SK-N-SH (cell line): ENCODE measurements around the gene DYNLT1. TPM values are rescaled to one million over a fixed set of nuclear protein-coding genes. Genes with fewer than 3 reads are reported as not detected.

Experiments
- CTCF ChIA-PET: fragments of 300-600, 350-600 bp; formaldehyde crosslinking; extraction: SDS; loops from one replicate; lab custom pipeline; 2021; lab: Yijun Ruan, JAX
- POLR2A ChIA-PET: fragments of 350-600 bp; sonication (Branson Sonifier 250); formaldehyde crosslinking; extraction: SDS; loops from one replicate; lab custom pipeline; 2020; ENCODE audit warnings: antibody characterized with exemption, inconsistent platforms; lab: Yijun Ruan, JAX
- DNase-seq: peaks from one replicate; pipeline ENCODE4 v3.0.0; 2012
- H2AFZ ChIP-seq: fragments of 200-600 bp; sonication (generic); 2 replicates; pipeline ENCODE4 v1.8.1; 2016; ENCODE audit warnings: antibody characterized with exemption, mild to moderate bottlenecking, low read depth
- H3F3A ChIP-seq: fragments of 200-600 bp; sonication (generic); replicated peaks from 2 replicates; pipeline ENCODE3; 2016; ENCODE audit warnings: antibody characterized with exemption, mild to moderate bottlenecking; ENCODE audit not compliant: insufficient read depth
- H3K27ac ChIP-seq, 2 experiments: fragments of 200-500 bp in 1 of 2; fragments of 200-600 bp in 1 of 2; sonication (Bioruptor generic) in 1 of 2; sonication (generic), shearing (Covaris generic) in 1 of 2; 2 replicates each; pipeline versions ENCODE4 v1.5.1 to v1.6.1; 2014 to 2016; ENCODE audit warnings: low read depth in 2 of 2, inconsistent platforms in 1 of 2, low read length in 1 of 2, mild to moderate bottlenecking in 1 of 2, mixed read lengths in 1 of 2
- H3K27me3 ChIP-seq: fragments of 200-600 bp; sonication (generic), shearing (Covaris generic); 2 replicates; pipeline ENCODE4 v1.6.1; 2016; ENCODE audit warnings: mixed run types; ENCODE audit not compliant: insufficient read depth
- H3K36me3 ChIP-seq, 2 experiments: fragments of 200-500 bp in 1 of 2; fragments of 200-600 bp in 1 of 2; sonication (Bioruptor generic) in 1 of 2; sonication (generic) in 1 of 2; replicated peaks in 1 of 2; 2 replicates each; pipeline versions ENCODE3 to v1.5.1; 2014 to 2016; ENCODE audit warnings: low read length in 1 of 2, mild to moderate bottlenecking in 1 of 2; ENCODE audit not compliant: insufficient read depth in 2 of 2, control insufficient read depth in 1 of 2
- H3K4me1 ChIP-seq, 2 experiments: fragments of 200-500 bp in 1 of 2; fragments of 200-600 bp in 1 of 2; sonication (Bioruptor generic) in 1 of 2; sonication (generic), shearing (Covaris generic) in 1 of 2; 2 replicates each; pipeline versions ENCODE4 v1.5.1 to v1.6.1; 2014 to 2016; ENCODE audit warnings: low read depth in 1 of 2, low read length in 1 of 2, mixed run types in 1 of 2; ENCODE audit not compliant: insufficient read depth in 2 of 2, control insufficient read depth in 1 of 2
- H3K4me2 ChIP-seq: fragments of 200-600 bp; sonication (generic), shearing (Covaris generic); 2 replicates; pipeline ENCODE4 v1.6.1; 2017; ENCODE audit warnings: mixed run types
- H3K4me3 ChIP-seq, 2 experiments: fragments of 200-500 bp in 1 of 2; fragments of 200-600 bp in 1 of 2; sonication (Bioruptor generic) in 1 of 2; sonication (generic), shearing (Covaris generic) in 1 of 2; 2 replicates each; pipeline versions ENCODE4 v1.5.1 to v1.8.1; 2014 to 2016; ENCODE audit warnings: low read depth in 2 of 2, inconsistent platforms in 1 of 2, low read length in 1 of 2, mild to moderate bottlenecking in 1 of 2, mixed read lengths in 1 of 2, moderate library complexity in 1 of 2
- H3K79me2 ChIP-seq: fragments of 200-600 bp; sonication (generic); 2 replicates; pipeline ENCODE4 v1.8.1; 2017; ENCODE audit warnings: mild to moderate bottlenecking; ENCODE audit not compliant: insufficient read depth
- H3K9ac ChIP-seq: fragments of 200-600 bp; sonication (generic); 2 replicates; pipeline ENCODE4 v1.6.1; 2017; ENCODE audit warnings: mixed run types
- H3K9me2 ChIP-seq: fragments of 200-600 bp; sonication (generic); 2 replicates; pipeline ENCODE4 v1.6.1; 2017; ENCODE audit warnings: mixed run types
- H3K9me3 ChIP-seq: fragments of 200-600 bp; sonication (generic); 2 replicates; pipeline ENCODE4 v1.6.1; 2017; ENCODE audit warnings: mixed run types, mild to moderate bottlenecking, moderate library complexity
- H4K20me1 ChIP-seq: fragments of 200-600 bp; sonication (generic); 2 replicates; pipeline ENCODE4 v1.6.1; 2017; ENCODE audit warnings: mild to moderate bottlenecking, mixed run types; ENCODE audit not compliant: insufficient read depth
- CTCF ChIP-seq: fragments of 200-600 bp; sonication (generic); IDR thresholded peaks from 2 replicates; pipeline ENCODE4 v1.6.1; 2017; ENCODE audit warnings: antibody characterized with exemption, mild to moderate bottlenecking, moderate library complexity
- EP300 ChIP-seq, 2 experiments: IDR thresholded peaks; 2 replicates each; pipeline versions ENCODE4 v1.4.0 to v1.6.1; 2012; ENCODE audit warnings: borderline replicate concordance in 1 of 2, low read depth in 1 of 2, low read length in 1 of 2
- EZH2phosphoT487 ChIP-seq: fragments of 200-600 bp; sonication (generic); IDR thresholded peaks from 2 replicates; pipeline ENCODE4 v1.6.1; 2017; ENCODE audit warnings: low read depth, mixed run types, mild to moderate bottlenecking, antibody characterized with exemption, moderate library complexity, borderline replicate concordance
- FOSL2 ChIP-seq: IDR thresholded peaks from 2 replicates; pipeline ENCODE4 v1.4.0; 2012; ENCODE audit warnings: low read depth, mild to moderate bottlenecking, moderate library complexity, borderline replicate concordance
- FOXJ3 ChIP-seq: sonication (generic); formaldehyde crosslinking; IDR thresholded peaks from 2 replicates; pipeline ENCODE4 v1.5.1; 2020; ENCODE audit warnings: mild to moderate bottlenecking, missing genetic modification reagents
- GABPA ChIP-seq: IDR thresholded peaks from 2 replicates; pipeline ENCODE4 v1.4.0; 2012; ENCODE audit warnings: low read depth, mild to moderate bottlenecking
- GATA2 ChIP-seq: sonication (generic); formaldehyde crosslinking; IDR thresholded peaks from 2 replicates; pipeline ENCODE4 v1.5.0; 2020; ENCODE audit warnings: mild to moderate bottlenecking, missing genetic modification reagents
- MAX ChIP-seq: IDR thresholded peaks from 2 replicates; pipeline ENCODE4 v1.4.0; 2012; ENCODE audit warnings: low read depth
- MEF2A ChIP-seq: IDR thresholded peaks from 2 replicates; pipeline ENCODE4 v1.4.0; 2012; ENCODE audit warnings: low read depth, borderline replicate concordance
- MXI1 ChIP-seq: IDR thresholded peaks from 2 replicates; pipeline ENCODE4 v1.6.1; 2012; ENCODE audit warnings: mild to moderate bottlenecking, low read depth, low read length, improper control_type of control experiment
- NFIC ChIP-seq: IDR thresholded peaks from 2 replicates; pipeline ENCODE4 v1.4.0; 2012; ENCODE audit warnings: borderline replicate concordance
- NRF1 ChIP-seq: IDR thresholded peaks from 2 replicates; pipeline ENCODE4 v1.6.1; 2012; ENCODE audit warnings: low read depth, mild to moderate bottlenecking, low read length
- POLR2AphosphoS5 ChIP-seq: IDR thresholded peaks from 2 replicates; pipeline ENCODE4 v1.6.1; 2012; ENCODE audit warnings: low read depth, low read length
- RCOR1 ChIP-seq: fragments of 150-350 bp; IDR thresholded peaks from 2 replicates; pipeline ENCODE4 v1.6.1; 2017; ENCODE audit warnings: antibody characterized with exemption, low read length
- RFX5 ChIP-seq: IDR thresholded peaks from 2 replicates; pipeline ENCODE4 v1.6.1; 2012; ENCODE audit warnings: mild to moderate bottlenecking, improper control_type of control experiment, low read length
- RXRA ChIP-seq: IDR thresholded peaks from 2 replicates; pipeline ENCODE4 v1.4.0; 2012; ENCODE audit warnings: low read depth, mild to moderate bottlenecking, borderline replicate concordance
- SIN3A ChIP-seq: IDR thresholded peaks from 2 replicates; pipeline ENCODE4 v1.6.1; 2012; ENCODE audit warnings: low read depth, mild to moderate bottlenecking, low read length, moderate library complexity, borderline replicate concordance
- TAF1 ChIP-seq: IDR thresholded peaks from 2 replicates; pipeline ENCODE4 v1.6.1; 2012; ENCODE audit warnings: low read depth, mild to moderate bottlenecking, low read length, moderate library complexity, borderline replicate concordance
- USF1 ChIP-seq: IDR thresholded peaks from 2 replicates; pipeline ENCODE4 v1.4.0; 2012; ENCODE audit warnings: low read depth, borderline replicate concordance
- WGBS: methylation state at CpG from one replicate; pipeline ENCODE4 v1.1.6; 2017; ENCODE audit warnings: low lambda C conversion rate; 5-methylcytosine and 5-hydroxymethylcytosine counted together
- polyA plus RNA-seq, 3 experiments: library from polyadenylated mRNA; depleted of rRNA; stranded (reverse); fragments of >200 nt; gene quantifications; 2 replicates each; pipeline ENCODE4 v1.2.3, GENCODE V29; 2012

DYNLT1 gene
- polyA plus RNA-seq, 1 of the 3 experiments (the other 2 are of a cell fraction) = 306 TPM

- TF ChIP-seq POLR2AphosphoS5 (no peak), USF1 (no peak), CTCF (no peak), RXRA (no peak), SIN3A (no peak), MXI1 (no peak), EP300 (IDR thresholded peaks at IDR 0.05; ENCODE audit: borderline replicate concordance in 1 of 2, low read depth in 1 of 2, low read length in 1 of 2) (no peak), MEF2A (no peak)
- TF ChIP-seq, all 33 proteins: peak for 0
These were observed 41.8 kb upstream of the DYNLT1 start (continued) for GRCh38 chr6:158686311-158686710.

- no peaks in the 10 kb centered on the region for H3K79me2 ChIP-seq
- no peaks in the 10 kb centered on the region for H3K4me1 ChIP-seq
- H3K27me3 ChIP-seq = no peaks in the 10 kb centered on the region
- no peak overlapping the region for H3K27ac ChIP-seq
- WGBS = 84% methylated on average over 5 of the region's 5 CpGs
- DNase-seq = no peak
- no peaks in the 10 kb centered on the region for H3K36me3 ChIP-seq
- no peak for TF ChIP-seq NFIC
- no peak for TF ChIP-seq EP300 (IDR thresholded peaks at IDR 0.05; ENCODE audit: borderline replicate concordance in 1 of 2, low read depth in 1 of 2, low read length in 1 of 2)
- no peak for TF ChIP-seq RCOR1
- no peak for TF ChIP-seq GATA2 (CRISPR knock-in tag)
- no peak for TF ChIP-seq MXI1
- TF ChIP-seq RFX5 = no peak
- CTCF ChIA-PET = interaction anchor here (1.0 to 2.4 kb wide), 3 partner anchors 79 to 471 kb away, joined by 3 to 10 read pairs (median 3); no protein-coding TSS in a partner anchor
- no peak overlapping the region for H2AFZ ChIP-seq
- no peak overlapping the region for H3K9ac ChIP-seq
- H3K9me3 ChIP-seq = no peaks in the 10 kb centered on the region
- no peak overlapping the region for H3K4me3 ChIP-seq
- H3K9me2 ChIP-seq = no peaks in the 10 kb centered on the region
- H4K20me1 ChIP-seq = no peaks in the 10 kb centered on the region
- no peak overlapping the region for H3K4me2 ChIP-seq
- POLR2A ChIA-PET = interaction anchor here (0.5 kb wide), 1 partner anchor 40 kb away, joined by 6 read pairs; no protein-coding TSS in a partner anchor
- peaks cover 8% of the 10 kb centered on the region for H3F3A ChIP-seq
These were observed 40.3 kb upstream of the DYNLT1 start for GRCh38 chr6:158684745-158685324.

GRCh38 chr6:158684311-158684710 lies 39.8 kb upstream of the DYNLT1 start:
- H3K9me2 ChIP-seq = no peaks in the 10 kb centered on the region
- H2AFZ ChIP-seq = no peak overlapping the region
- ChIA-PET POLR2A (interaction anchor here (0.5 kb wide), 1 partner anchor 39 kb away, joined by 6 read pairs; no protein-coding TSS in a partner anchor), CTCF (interaction anchor here (1.0 to 2.4 kb wide), 3 partner anchors 78 to 470 kb away, joined by 3 to 10 read pairs (median 3); no protein-coding TSS in a partner anchor)
- H3K27ac ChIP-seq = no peak overlapping the region
- no peak for DNase-seq
- no peak overlapping the region for H3K4me3 ChIP-seq
- 95% methylated on average over 4 of the region's 5 CpGs for WGBS
- no peak overlapping the region for H3K9ac ChIP-seq
- H3K4me2 ChIP-seq = no peak overlapping the region
- no peaks in the 10 kb centered on the region for H3K27me3 ChIP-seq
- TF ChIP-seq EZH2phosphoT487 (no peak), MEF2A (no peak), MAX (no peak), FOSL2 (no peak), RXRA (no peak), GATA2 (CRISPR knock-in tag) (no peak), NRF1 (no peak), TAF1 (no peak), NFIC (no peak), EP300 (IDR thresholded peaks at IDR 0.05; ENCODE audit: borderline replicate concordance in 1 of 2, low read depth in 1 of 2, low read length in 1 of 2) (no peak), GABPA (no peak), FOXJ3 (CRISPR knock-in tag) (no peak)
- H4K20me1 ChIP-seq = no peaks in the 10 kb centered on the region
- H3F3A ChIP-seq = peaks cover 8% of the 10 kb centered on the region
- no peaks in the 10 kb centered on the region for H3K9me3 ChIP-seq
- no peaks in the 10 kb centered on the region for H3K79me2 ChIP-seq
- H3K4me1 ChIP-seq = no peaks in the 10 kb centered on the region
- H3K36me3 ChIP-seq = no peaks in the 10 kb centered on the region
